ENCODE data around the gene GPC5. TPM values are rescaled to one million over a fixed set of nuclear protein-coding genes. Genes with fewer than 3 reads are reported as not detected.

GPC5 gene
- total RNA-seq, 2 experiments from 2014 or later: 2.4 TPM; not detected in 1

DNA sequence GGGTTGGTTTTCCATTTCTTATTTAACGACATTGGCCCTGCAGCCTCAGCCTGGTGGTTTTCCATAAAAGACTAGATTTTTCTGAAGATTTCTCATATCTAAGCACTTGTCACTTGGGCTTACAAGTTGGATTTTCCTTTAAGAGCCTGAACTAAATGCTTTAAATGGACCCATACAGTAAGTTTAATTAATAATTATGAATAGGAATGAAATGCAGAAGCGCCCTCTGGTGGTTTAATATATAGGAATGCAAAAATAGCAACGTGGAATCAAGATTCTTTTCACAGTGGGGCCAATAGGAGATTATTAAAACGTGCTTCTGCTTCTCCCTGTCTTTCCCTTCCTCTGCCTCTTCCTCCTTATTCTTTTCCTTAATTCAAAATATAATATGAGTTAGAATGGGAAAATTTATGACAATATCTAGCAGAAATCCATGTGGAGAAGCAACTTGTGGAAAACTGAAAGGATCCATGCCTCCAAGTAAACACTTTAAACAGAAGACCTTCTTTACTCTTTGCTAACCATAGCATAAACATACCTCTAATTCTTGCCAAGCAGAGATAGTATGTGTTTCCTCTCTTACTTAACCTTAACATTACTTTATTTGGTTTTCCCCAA, 324.0 kb downstream of the GPC5 start:
- intact Hi-C loops (cut with micrococcal nuclease; ENCODE audit: unreplicated experiment): loop anchor here (1.0 to 5.0 kb wide), 2 partner anchors 347 to 590 kb away; no protein-coding TSS in a partner anchor
- BruUV-seq (replicated peaks): no TSS peak
- POLR2A ChIA-PET: interaction anchor here (0.7 to 3.1 kb wide), 10 partner anchors 16 to 199 kb away, joined by 3 to 16 read pairs (median 4); no protein-coding TSS in a partner anchor
- Histone ChIP-seq H3K4me2 (ENCODE audit: low read length) (no peak overlapping the region), H3K9me2 (ENCODE audit: insufficient read depth, low read length) (no peaks in the 10 kb centered on the region), H3K27ac (ENCODE audit: low read depth, low read length, poor library complexity, severe bottlenecking) (no peak overlapping the region), H3K4me3 (ENCODE audit: low read depth, low read length, poor library complexity, severe bottlenecking) (no peak overlapping the region), H4K20me1 (ENCODE audit: insufficient read depth, low read length) (peaks cover 6% of the 10 kb centered on the region; the same call in 1 of the 2 replicates), H2AFZ (ENCODE audit: low read length) (no peak overlapping the region), H3K79me2 (ENCODE audit: insufficient read depth, low read depth, low read length) (no peaks in the 10 kb centered on the region), H3K9me3 (ENCODE audit: low read length) (no peaks in the 10 kb centered on the region), H3K4me1 (ENCODE audit: insufficient read depth, low read length, poor library complexity, severe bottlenecking) (no peaks in the 10 kb centered on the region), H3K36me3 (ENCODE audit: insufficient read depth, low read length) (no peaks in the 10 kb centered on the region)
- CTCF ChIA-PET (ENCODE audit: unreplicated experiment): no interaction called here
- TF ChIP-seq, protein P1, sequence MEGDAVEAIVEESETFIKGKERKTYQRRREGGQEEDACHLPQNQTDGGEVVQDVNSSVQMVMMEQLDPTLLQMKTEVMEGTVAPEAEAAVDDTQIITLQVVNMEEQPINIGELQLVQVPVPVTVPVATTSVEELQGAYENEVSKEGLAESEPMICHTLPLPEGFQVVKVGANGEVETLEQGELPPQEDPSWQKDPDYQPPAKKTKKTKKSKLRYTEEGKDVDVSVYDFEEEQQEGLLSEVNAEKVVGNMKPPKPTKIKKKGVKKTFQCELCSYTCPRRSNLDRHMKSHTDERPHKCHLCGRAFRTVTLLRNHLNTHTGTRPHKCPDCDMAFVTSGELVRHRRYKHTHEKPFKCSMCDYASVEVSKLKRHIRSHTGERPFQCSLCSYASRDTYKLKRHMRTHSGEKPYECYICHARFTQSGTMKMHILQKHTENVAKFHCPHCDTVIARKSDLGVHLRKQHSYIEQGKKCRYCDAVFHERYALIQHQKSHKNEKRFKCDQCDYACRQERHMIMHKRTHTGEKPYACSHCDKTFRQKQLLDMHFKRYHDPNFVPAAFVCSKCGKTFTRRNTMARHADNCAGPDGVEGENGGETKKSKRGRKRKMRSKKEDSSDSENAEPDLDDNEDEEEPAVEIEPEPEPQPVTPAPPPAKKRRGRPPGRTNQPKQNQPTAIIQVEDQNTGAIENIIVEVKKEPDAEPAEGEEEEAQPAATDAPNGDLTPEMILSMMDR (conservative IDR thresholded peaks at IDR 0.05; ENCODE audit: low read length): no peak
- TF ChIP-seq EZH2phosphoT487 (IDR thresholded peaks at IDR 0.05; ENCODE audit: borderline replicate concordance, low read depth, low read length): no peak
- DNase-seq (ENCODE audit: low spot score): peak; percentile 84

DNA sequence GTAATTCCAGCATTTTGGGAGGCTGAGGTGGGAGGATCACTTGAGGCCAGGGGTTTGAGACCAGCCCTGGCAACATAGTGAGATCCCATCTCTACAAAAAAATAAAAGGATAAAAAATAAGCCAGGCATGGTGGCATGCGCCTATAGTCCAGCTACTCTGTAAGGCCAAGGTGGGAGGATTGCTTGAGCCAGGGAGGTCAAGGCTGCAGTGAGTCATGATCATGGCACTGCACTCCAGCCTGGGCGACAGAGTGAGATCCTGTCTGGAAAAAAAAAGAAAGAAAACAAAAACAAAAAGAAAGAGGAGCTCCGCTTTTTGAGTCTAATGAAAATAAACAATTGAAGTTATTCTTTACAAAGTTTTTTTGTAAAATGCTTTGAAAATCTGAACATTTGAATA, 326.2 kb downstream of the GPC5 start:
- ChIA-PET CTCF (ENCODE audit: unreplicated experiment) (no interaction called here), POLR2A (interaction anchor here (0.7 to 3.1 kb wide), 9 partner anchors 7 to 614 kb away, joined by 3 to 16 read pairs (median 3); no protein-coding TSS in a partner anchor)
- no peak for TF ChIP-seq EZH2phosphoT487 (IDR thresholded peaks at IDR 0.05; ENCODE audit: borderline replicate concordance, low read depth, low read length)
- TF ChIP-seq, protein P1 (conservative IDR thresholded peaks at IDR 0.05; ENCODE audit: low read length): no peak
- BruUV-seq (replicated peaks): no TSS peak
- Histone ChIP-seq H3K4me1 (ENCODE audit: insufficient read depth, low read length, poor library complexity, severe bottlenecking) (no peaks in the 10 kb centered on the region), H3K36me3 (ENCODE audit: insufficient read depth, low read length) (no peaks in the 10 kb centered on the region), H3K9me3 (ENCODE audit: low read length) (no peaks in the 10 kb centered on the region), H3K4me2 (ENCODE audit: low read length) (no peak overlapping the region), H4K20me1 (ENCODE audit: insufficient read depth, low read length) (peaks cover 6% of the 10 kb centered on the region; the same call in 1 of the 2 replicates), H3K9me2 (ENCODE audit: insufficient read depth, low read length) (no peaks in the 10 kb centered on the region), H3K4me3 (ENCODE audit: low read depth, low read length, poor library complexity, severe bottlenecking) (no peak overlapping the region), H3K79me2 (ENCODE audit: insufficient read depth, low read depth, low read length) (no peaks in the 10 kb centered on the region), H3K27ac (ENCODE audit: low read depth, low read length, poor library complexity, severe bottlenecking) (no peak overlapping the region), H2AFZ (ENCODE audit: low read length) (no peak overlapping the region)
- intact Hi-C loops (cut with micrococcal nuclease; ENCODE audit: unreplicated experiment): loop anchor here (5.0 kb wide), 1 partner anchor 592 kb away; no protein-coding TSS in a partner anchor
- no peak for DNase-seq (ENCODE audit: low spot score)

DNA sequence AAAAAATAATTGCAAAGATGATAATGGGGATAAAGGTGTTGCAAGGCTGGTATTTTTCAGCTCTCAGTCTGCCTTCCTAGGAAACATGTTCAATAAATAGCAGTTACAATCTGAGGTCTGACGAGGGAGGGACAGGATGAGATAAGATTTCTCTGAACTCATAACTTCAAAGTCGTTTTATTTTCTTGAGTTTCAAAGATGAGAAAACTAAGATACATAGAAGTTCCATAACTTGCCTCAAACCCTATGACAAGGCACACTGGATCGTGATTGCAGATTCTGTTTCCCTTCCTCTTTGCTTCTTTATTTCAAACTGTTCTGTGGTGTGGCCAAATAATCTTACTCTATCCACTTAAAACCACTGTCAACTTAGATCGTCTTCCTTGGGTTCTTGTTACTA, 327.2 kb downstream of the GPC5 start:
- Histone ChIP-seq H3K79me2 (ENCODE audit: insufficient read depth, low read depth, low read length) (no peaks in the 10 kb centered on the region), H4K20me1 (ENCODE audit: insufficient read depth, low read length) (peaks cover 6% of the 10 kb centered on the region; the same call in 1 of the 2 replicates), H3K4me3 (ENCODE audit: low read depth, low read length, poor library complexity, severe bottlenecking) (no peak overlapping the region), H3K27ac (ENCODE audit: low read depth, low read length, poor library complexity, severe bottlenecking) (no peak overlapping the region), H3K36me3 (ENCODE audit: insufficient read depth, low read length) (no peaks in the 10 kb centered on the region), H3K4me1 (ENCODE audit: insufficient read depth, low read length, poor library complexity, severe bottlenecking) (no peaks in the 10 kb centered on the region), H3K4me2 (ENCODE audit: low read length) (no peak overlapping the region), H2AFZ (ENCODE audit: low read length) (no peak overlapping the region), H3K9me3 (ENCODE audit: low read length) (no peaks in the 10 kb centered on the region), H3K9me2 (ENCODE audit: insufficient read depth, low read length) (no peaks in the 10 kb centered on the region)
- POLR2A ChIA-PET: interaction anchor here (0.7 to 3.1 kb wide), 4 partner anchors 9 to 162 kb away, joined by 3 to 16 read pairs (median 3); no protein-coding TSS in a partner anchor
- CTCF ChIA-PET (ENCODE audit: unreplicated experiment): no interaction called here
- BruUV-seq (replicated peaks): no TSS peak
- intact Hi-C loops (cut with micrococcal nuclease; ENCODE audit: unreplicated experiment): no loop called here
- no peak for TF ChIP-seq EZH2phosphoT487 (IDR thresholded peaks at IDR 0.05; ENCODE audit: borderline replicate concordance, low read depth, low read length)
- TF ChIP-seq, protein P1 (conservative IDR thresholded peaks at IDR 0.05; ENCODE audit: low read length): no peak
- no peak for DNase-seq (ENCODE audit: low spot score)

Data from OCI-LY7 (cell line).